ENCODE measurements around the gene ARSG. TPM values are rescaled to one million over a fixed set of nuclear protein-coding genes. Genes with fewer than 3 reads are reported as not detected.

Gene ARSG
- total and polyA plus RNA-seq, 2 of the 8 experiments (the other 6 are each of a cell fraction or from before 2014, with no cell fraction given), result 3.3 to 4.0 TPM

GRCh38 chr17:68468334-68468733 is 177.0 kb downstream of the ARSG start:
- no peak overlapping the region for H3K18ac ChIP-seq (ENCODE audit: extremely low read depth, low read length)
- H2AK5ac ChIP-seq (ENCODE audit: low read depth, low read length), result no peak overlapping the region
- H3K23ac ChIP-seq (ENCODE audit: insufficient read length), result no peak overlapping the region
- H3K4me2 ChIP-seq (ENCODE audit: insufficient read depth in 1 of 2, low read depth in 2 of 2, low read length in 2 of 2), result no peak overlapping the region
- no peak overlapping the region for H3K4me3 ChIP-seq (ENCODE audit: extremely low read depth in 1 of 4, insufficient read depth in 2 of 4, low read depth in 3 of 4, low read length in 4 of 4)
- no peak overlapping the region for H2BK5ac ChIP-seq (ENCODE audit: low read depth, low read length)
- H3K79me1 ChIP-seq (ENCODE audit: low read depth, low read length), result no peaks in the 10 kb centered on the region
- H3K36me3 ChIP-seq (ENCODE audit: control insufficient read depth in 2 of 4, insufficient read depth in 4 of 4, low read length in 3 of 4), result no peaks in the 10 kb centered on the region
- no peak for DNase-seq (ENCODE audit: low read depth in 1 of 2, low spot score in 2 of 2)
- H4K8ac ChIP-seq (ENCODE audit: extremely low read depth, insufficient read depth, low read length), result no peak overlapping the region
- TF ChIP-seq EZH2 (IDR thresholded peaks at IDR 0.05; ENCODE audit: low read depth, low read length, severe bottlenecking) (no peak), JUN (IDR thresholded peaks at IDR 0.05; ENCODE audit: low read depth, low read length) (no peak)
- H3K27ac ChIP-seq (ENCODE audit: low read depth, low read length), result no peak overlapping the region
- H3K27me3 ChIP-seq (replicated peaks in 1 of 4; ENCODE audit: control insufficient read depth in 3 of 4, extremely low read depth in 1 of 4, insufficient read depth in 3 of 4, low read length in 3 of 4), result no peaks in the 10 kb centered on the region
- CTCF ChIA-PET (ENCODE audit: partially characterized antibody), result interaction anchor here (0.6 to 4.9 kb wide), 10 partner anchors 10 to 306 kb away, joined by 3 to 19 read pairs (median 4); partner anchors contain the start of genes FAM20A and WIPI1
- no peak overlapping the region for H2BK120ac ChIP-seq (replicated peaks; ENCODE audit: low read depth, low read length)
- H3K4ac ChIP-seq (replicated peaks; ENCODE audit: insufficient read length, low read depth, low read length), result no peak overlapping the region
- H2BK15ac ChIP-seq (ENCODE audit: low read length), result no peak overlapping the region
- no peak overlapping the region for H2BK20ac ChIP-seq (ENCODE audit: low read length)
- H2AFZ ChIP-seq (ENCODE audit: low read length), result no peak overlapping the region
- POLR2A ChIA-PET (ENCODE audit: partially characterized antibody), result no interaction called here
- no peaks in the 10 kb centered on the region for H3K79me2 ChIP-seq (ENCODE audit: control insufficient read depth in 1 of 2, insufficient read depth in 2 of 2, low read length in 2 of 2)
- H3K14ac ChIP-seq (ENCODE audit: insufficient read length), result no peak overlapping the region
- H3K23me2 ChIP-seq (ENCODE audit: low read depth, low read length), result no peaks in the 10 kb centered on the region
- no peak overlapping the region for H3K56ac ChIP-seq (replicated peaks; ENCODE audit: insufficient read length, low read depth, low read length)
- H4K5ac ChIP-seq (ENCODE audit: insufficient read length, low read depth, low read length), result no peak overlapping the region
- peaks cover 0 to 3% (median 0%) of the 10 kb centered on the region in 4 experiments; a peak in 3 of 7 replicates for H3K4me1 ChIP-seq (replicated peaks in 1 of 4; ENCODE audit: control insufficient read depth in 3 of 4, insufficient read depth in 4 of 4, low read length in 3 of 4)
- H2BK12ac ChIP-seq (ENCODE audit: low read depth, low read length), result no peak overlapping the region
- no peak overlapping the region for H4K91ac ChIP-seq (replicated peaks; ENCODE audit: insufficient read length, low read length)
- H3K9ac ChIP-seq (replicated peaks in 1 of 4; ENCODE audit: extremely low read depth in 1 of 4, low read depth in 3 of 4, low read length in 3 of 4), result no peak overlapping the region
- no peak for FAIRE-seq
- no peaks in the 10 kb centered on the region for H4K20me1 ChIP-seq (replicated peaks in 1 of 2; ENCODE audit: control insufficient read depth in 1 of 2, insufficient read depth in 2 of 2, low read length in 2 of 2)
- 81% methylated on average over 5 of the region's 5 CpGs; no CpG with 5 or more reads in 1 of the 2 experiments for WGBS, 2 experiments (ENCODE audit: extremely low coverage in 1 of 2, insufficient coverage in 1 of 2, insufficient read length in 1 of 2, insufficient replicate concordance in 2 of 2, low coverage in 1 of 2, low lambda C conversion rate in 2 of 2, missing lambda C conversion rate in 1 of 2)
- H3K9me3 ChIP-seq (ENCODE audit: insufficient read depth in 2 of 2, low read depth in 1 of 2, low read length in 1 of 2), result no peaks in the 10 kb centered on the region

Measured in H1 (cell line).